ENCODE data around the gene SEC14L3.

DNA sequence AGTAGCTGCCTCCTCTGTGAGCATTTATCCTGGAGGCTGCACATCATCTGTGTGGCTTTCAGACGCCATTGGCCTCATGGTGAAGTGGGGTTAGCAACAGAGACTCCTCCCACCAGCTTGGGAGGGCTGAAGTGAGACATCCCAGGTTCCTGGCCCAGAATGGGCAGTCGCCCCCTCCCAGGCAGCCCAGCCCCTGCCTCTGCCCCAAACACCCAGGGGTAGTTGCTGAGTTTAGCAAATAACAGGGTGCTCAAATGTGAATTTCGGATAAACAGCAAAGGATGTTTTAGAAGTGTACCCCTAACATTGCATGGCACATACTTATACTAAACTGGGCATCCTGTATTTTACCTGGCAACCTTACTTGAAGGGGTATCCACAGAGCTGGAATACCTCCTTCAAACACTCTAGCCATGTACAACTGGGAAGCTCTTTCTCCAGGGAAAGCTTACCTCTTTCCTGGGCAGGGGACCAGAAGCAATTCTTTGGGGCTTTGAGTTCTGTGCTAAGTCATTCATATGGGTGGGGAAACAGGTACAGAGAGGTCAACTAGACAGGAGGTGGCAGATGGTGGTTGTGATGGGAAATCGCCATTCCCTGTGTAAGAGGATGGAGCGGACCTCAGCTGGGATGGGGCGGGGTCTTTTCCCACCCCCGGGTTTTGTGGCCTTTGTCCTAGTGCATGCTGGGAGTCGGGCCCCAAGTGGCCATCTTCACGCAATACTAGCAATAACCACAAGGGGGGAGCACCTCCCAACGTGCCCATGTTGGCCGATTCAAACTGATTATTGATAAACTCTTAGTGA is 27.0 kb downstream of the SEC14L3 start:
- TF ChIP-seq, protein P1, sequence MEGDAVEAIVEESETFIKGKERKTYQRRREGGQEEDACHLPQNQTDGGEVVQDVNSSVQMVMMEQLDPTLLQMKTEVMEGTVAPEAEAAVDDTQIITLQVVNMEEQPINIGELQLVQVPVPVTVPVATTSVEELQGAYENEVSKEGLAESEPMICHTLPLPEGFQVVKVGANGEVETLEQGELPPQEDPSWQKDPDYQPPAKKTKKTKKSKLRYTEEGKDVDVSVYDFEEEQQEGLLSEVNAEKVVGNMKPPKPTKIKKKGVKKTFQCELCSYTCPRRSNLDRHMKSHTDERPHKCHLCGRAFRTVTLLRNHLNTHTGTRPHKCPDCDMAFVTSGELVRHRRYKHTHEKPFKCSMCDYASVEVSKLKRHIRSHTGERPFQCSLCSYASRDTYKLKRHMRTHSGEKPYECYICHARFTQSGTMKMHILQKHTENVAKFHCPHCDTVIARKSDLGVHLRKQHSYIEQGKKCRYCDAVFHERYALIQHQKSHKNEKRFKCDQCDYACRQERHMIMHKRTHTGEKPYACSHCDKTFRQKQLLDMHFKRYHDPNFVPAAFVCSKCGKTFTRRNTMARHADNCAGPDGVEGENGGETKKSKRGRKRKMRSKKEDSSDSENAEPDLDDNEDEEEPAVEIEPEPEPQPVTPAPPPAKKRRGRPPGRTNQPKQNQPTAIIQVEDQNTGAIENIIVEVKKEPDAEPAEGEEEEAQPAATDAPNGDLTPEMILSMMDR (IDR thresholded peaks at IDR 0.05) = no peak
- no peak for TF ChIP-seq POLR2A (IDR thresholded peaks at IDR 0.05)
